Choroid plexus epithelial cell (primary cell): ENCODE data around the gene SDHAF4.

Source experiments
- DNase-seq: peaks from one replicate; pipeline ENCODE4 v3.0.0-alpha.2; 2010; ENCODE audit warnings: low read depth
- H3K4me3 ChIP-seq: 2 replicates; pipeline ENCODE4 v1.5.1; 2011; ENCODE audit warnings: low read depth, mild to moderate bottlenecking, control low read depth, low read length, moderate library complexity
- CTCF ChIP-seq: conservative IDR thresholded peaks from 2 replicates; pipeline ENCODE4 v1.5.1; 2011; ENCODE audit warnings: low read depth, mild to moderate bottlenecking, control low read depth, inconsistent platforms, low read length, moderate library complexity

Gene SDHAF4

GRCh38 chr6:70566751-70567382 is at the start of gene SDHAF4:
Gene SDHAF4, plus strand, starts transcription at chr6:70566930. Its CDS starts 11 bp downstream, at chr6:70566941.
- DNase-seq = peak; percentile 89
- no peak for TF ChIP-seq CTCF
- peak within 1 kb of the TSS; percentile 97 for H3K4me3 ChIP-seq

- no peak for TF ChIP-seq CTCF
- no peak for DNase-seq
- H3K4me3 ChIP-seq = no peak overlapping the region
These were observed 48.0 kb upstream of the SDHAF4 start for GRCh38 chr6:70518723-70519122.

- DNase-seq = peak; percentile 47
- H3K4me3 ChIP-seq = no peak overlapping the region
- TF ChIP-seq CTCF = peak; percentile 48
These were observed 46.2 kb upstream of the SDHAF4 start for GRCh38 chr6:70520575-70520974.

GRCh38 chr6:70524721-70525286 is 41.9 kb upstream of the SDHAF4 start:
- H3K4me3 ChIP-seq = no peak overlapping the region
- DNase-seq = peak; percentile 8
- TF ChIP-seq CTCF = no peak

- DNase-seq = peak; percentile 44
- H3K4me3 ChIP-seq = no peak overlapping the region
- no peak for TF ChIP-seq CTCF
These were observed 39.5 kb upstream of the SDHAF4 start for GRCh38 chr6:70527071-70527737.

- H3K4me3 ChIP-seq = no peak overlapping the region
- DNase-seq = no peak
- TF ChIP-seq CTCF = no peak
These were observed 36.7 kb upstream of the SDHAF4 start for GRCh38 chr6:70530023-70530422.
